Measurements from ENCODE around the gene PRSS16. TPM values are rescaled to one million over a fixed set of nuclear protein-coding genes. Genes with fewer than 3 reads are reported as not detected.

PRSS16 gene
- total and polyA plus RNA-seq, 7 donors, result 0.08 TPM; not detected in 6

DNA sequence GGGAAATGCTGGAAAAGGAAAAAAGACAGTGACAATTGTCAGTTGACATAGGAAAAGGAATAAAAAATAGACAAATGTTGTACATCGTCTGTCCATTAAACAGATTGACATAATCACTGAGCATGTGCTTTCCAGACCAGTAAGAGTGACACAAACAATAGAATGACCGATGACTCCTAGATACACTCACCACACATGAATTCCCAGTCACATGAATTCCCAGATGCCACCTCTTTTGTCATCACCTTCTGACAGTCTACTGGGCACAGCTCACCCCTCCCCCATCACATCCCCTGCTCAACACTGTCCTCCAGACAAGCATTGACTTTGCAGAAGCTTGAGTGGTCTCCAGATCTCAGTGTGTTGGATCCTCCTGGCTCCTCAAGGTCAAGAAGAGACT, 38.6 kb downstream of the PRSS16 start:
- no peaks in the 10 kb centered on the region for H3K4me1 ChIP-seq
- no peak overlapping the region for H3K27ac ChIP-seq
- no peaks in the 10 kb centered on the region for H3K36me3 ChIP-seq (ENCODE audit: insufficient read depth in 1 of 2, low read depth in 1 of 2)
- no peaks in the 10 kb centered on the region for H3K9me3 ChIP-seq
- intact Hi-C loops (cut with DNase I), result no loop called here
- TF ChIP-seq, protein P1, sequence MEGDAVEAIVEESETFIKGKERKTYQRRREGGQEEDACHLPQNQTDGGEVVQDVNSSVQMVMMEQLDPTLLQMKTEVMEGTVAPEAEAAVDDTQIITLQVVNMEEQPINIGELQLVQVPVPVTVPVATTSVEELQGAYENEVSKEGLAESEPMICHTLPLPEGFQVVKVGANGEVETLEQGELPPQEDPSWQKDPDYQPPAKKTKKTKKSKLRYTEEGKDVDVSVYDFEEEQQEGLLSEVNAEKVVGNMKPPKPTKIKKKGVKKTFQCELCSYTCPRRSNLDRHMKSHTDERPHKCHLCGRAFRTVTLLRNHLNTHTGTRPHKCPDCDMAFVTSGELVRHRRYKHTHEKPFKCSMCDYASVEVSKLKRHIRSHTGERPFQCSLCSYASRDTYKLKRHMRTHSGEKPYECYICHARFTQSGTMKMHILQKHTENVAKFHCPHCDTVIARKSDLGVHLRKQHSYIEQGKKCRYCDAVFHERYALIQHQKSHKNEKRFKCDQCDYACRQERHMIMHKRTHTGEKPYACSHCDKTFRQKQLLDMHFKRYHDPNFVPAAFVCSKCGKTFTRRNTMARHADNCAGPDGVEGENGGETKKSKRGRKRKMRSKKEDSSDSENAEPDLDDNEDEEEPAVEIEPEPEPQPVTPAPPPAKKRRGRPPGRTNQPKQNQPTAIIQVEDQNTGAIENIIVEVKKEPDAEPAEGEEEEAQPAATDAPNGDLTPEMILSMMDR (IDR thresholded peaks at IDR 0.05), result no peak
- DNase-seq (no peak), ATAC-seq (no peak)
- no peak overlapping the region for H3K4me3 ChIP-seq
- WGBS, 3 donors, result 81 to 92% (median 87%) methylated on average over 2 of the region's 2 CpGs
- H3K27me3 ChIP-seq (ENCODE audit: insufficient read depth in 3 of 3, low read length in 2 of 3), result peaks cover 17 to 96% (median 26%) of the 10 kb centered on the region in 3 donors

DNA sequence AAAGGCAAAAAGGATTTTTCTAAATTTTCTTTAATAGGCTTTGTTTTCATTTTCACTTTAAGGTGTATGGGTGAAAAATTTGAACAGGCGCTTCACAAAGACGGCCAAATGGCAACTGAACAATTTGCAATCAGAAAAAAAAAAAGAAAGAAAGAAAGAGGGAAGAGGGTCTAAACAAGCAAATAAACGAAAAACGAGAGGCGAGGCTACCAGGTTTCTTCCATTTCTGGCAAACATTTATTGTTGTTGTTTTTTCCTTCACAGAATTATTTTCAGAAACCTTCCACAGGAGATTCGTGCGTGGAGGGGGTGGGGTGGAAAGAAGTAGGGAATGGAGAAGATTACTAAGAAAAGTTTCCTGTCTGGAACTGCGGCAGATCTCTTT, 40.2 kb downstream of the PRSS16 start:
- Histone ChIP-seq H3K36me3 (ENCODE audit: insufficient read depth in 1 of 2, low read depth in 1 of 2) (no peaks in the 10 kb centered on the region), H3K4me3 (no peak overlapping the region), H3K9me3 (no peaks in the 10 kb centered on the region), H3K27me3 (ENCODE audit: insufficient read depth in 3 of 3, low read length in 2 of 3) (peaks cover 20 to 97% (median 29%) of the 10 kb centered on the region in 3 donors), H3K27ac (no peak overlapping the region), H3K4me1 (no peaks in the 10 kb centered on the region)
- WGBS, 3 donors, result 5 to 8% (median 7%) methylated on average over 8 of the region's 8 CpGs
- ATAC-seq (no peak), DNase-seq (no peak)
- intact Hi-C loops (cut with DNase I), result no loop called here
- TF ChIP-seq, protein P1 (IDR thresholded peaks at IDR 0.05), result no peak

DNA sequence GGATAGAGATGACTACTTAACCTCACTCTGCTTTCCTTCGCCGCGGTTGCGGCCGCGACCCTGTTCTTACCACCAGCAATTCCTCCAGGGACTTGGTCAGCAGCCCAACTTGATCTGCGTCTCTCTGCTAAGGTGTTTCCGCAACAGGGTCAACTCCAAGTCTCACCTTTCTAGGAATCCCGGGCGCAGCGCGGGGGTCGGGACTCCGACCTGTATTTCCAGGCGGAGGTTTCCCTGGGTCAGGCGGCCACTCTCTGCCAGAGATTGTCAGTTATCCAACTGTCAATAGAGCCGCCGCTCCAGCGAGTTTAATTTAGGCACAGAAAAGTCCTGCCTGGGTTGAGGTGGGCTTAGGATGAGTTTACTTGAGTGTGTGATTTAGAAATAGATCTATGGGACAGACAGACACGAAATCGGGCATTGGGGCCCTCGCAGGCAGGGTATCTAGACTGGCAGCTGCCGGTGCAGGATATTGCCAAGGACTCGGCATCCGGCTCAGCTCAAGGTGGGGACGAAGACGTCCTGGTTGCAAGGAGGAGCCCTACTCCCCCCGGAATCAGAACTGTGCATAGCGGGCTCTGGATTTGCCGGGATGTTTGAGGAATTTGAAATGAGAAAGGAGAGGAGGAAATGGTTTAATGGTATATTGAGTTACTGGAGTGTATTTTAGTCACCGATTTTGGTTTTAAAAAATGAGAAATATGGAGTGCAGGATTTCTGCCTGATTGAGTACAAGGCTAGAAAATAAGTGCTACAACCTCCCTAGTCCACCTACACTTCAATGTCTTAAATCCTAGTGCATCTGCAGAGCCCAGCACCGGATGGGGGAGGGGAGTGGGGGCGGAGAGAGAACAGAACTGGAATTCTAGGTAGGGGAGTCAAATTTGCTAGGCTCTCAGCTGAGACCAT, 40.9 kb downstream of the PRSS16 start:
- Histone ChIP-seq H3K4me1 (no peaks in the 10 kb centered on the region), H3K27me3 (ENCODE audit: insufficient read depth in 3 of 3, low read length in 2 of 3) (peaks cover 15 to 99% (median 26%) of the 10 kb centered on the region in 3 donors), H3K9me3 (no peaks in the 10 kb centered on the region), H3K27ac (no peak overlapping the region), H3K36me3 (ENCODE audit: insufficient read depth in 1 of 2, low read depth in 1 of 2) (no peaks in the 10 kb centered on the region), H3K4me3 (no peak overlapping the region)
- ATAC-seq (no peak), DNase-seq (no peak)
- intact Hi-C loops (cut with DNase I), result no loop called here
- TF ChIP-seq, protein P1 (IDR thresholded peaks at IDR 0.05), result no peak
- 2 to 3% (median 3%) methylated on average over 33 of the region's 33 CpGs for WGBS, 3 donors

DNA sequence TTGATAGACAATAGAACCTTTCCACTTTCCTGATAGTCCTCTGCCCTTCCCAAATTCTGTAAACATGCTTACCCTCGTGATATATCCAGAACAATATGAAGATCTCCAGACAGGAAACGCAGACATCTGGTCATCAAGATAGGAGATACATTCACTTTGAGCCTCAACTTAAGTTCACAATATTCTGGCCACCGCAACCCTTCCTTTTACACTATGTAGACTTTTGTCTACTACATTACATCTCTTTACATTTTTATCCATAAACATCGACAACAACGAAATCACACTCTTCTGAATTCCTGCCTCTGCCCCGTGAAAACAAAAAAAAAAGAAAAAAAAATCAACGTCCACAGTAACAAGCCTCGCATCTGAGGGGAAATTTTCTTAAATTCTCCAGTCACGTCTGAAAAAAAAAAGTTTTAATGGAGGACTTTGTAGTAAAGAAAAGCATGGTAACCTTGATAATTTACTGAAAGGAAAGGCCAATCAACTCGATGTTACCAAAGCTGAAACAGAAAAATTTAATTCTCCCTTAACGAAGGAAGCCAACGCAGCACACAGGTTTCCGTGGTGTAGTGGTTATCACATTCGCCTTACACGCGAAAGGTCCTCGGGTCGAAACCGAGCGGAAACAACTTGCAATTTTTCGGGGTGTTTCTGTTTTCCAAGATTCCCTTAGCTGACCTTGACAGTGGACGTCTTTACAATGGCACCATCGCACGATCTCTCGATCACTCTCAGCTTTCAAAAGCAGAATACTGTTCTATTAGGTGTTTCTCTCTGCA, 42.8 kb downstream of the PRSS16 start:
- H3K27me3 ChIP-seq (ENCODE audit: insufficient read depth in 3 of 3, low read length in 2 of 3), result peaks cover 18 to 96% (median 28%) of the 10 kb centered on the region in 3 donors
- 5 to 7% (median 6%) methylated on average over 25 of the region's 25 CpGs for WGBS, 3 donors
- H3K9me3 ChIP-seq, result no peaks in the 10 kb centered on the region
- H3K4me1 ChIP-seq, result no peaks in the 10 kb centered on the region
- no peak overlapping the region for H3K4me3 ChIP-seq
- no peaks in the 10 kb centered on the region for H3K36me3 ChIP-seq (ENCODE audit: insufficient read depth in 1 of 2, low read depth in 1 of 2)
- intact Hi-C loops (cut with DNase I), result no loop called here
- TF ChIP-seq, protein P1 (IDR thresholded peaks at IDR 0.05), result no peak
- no peak overlapping the region for H3K27ac ChIP-seq
- ATAC-seq (no peak), DNase-seq (no peak)
